ENCODE measurements around the gene MAP3K4. TPM values are rescaled to one million over a fixed set of nuclear protein-coding genes. Genes with fewer than 3 reads are reported as not detected.

Gene MAP3K4
- total and polyA plus RNA-seq, 2 of the 8 experiments (the other 6 are each of a cell fraction or from before 2014, with no cell fraction given): 16.6 to 51.6 TPM

GRCh38 chr6:160959726-160960435, 31.7 kb upstream of the MAP3K4 start:
- H2BK20ac ChIP-seq (ENCODE audit: low read length): no peak overlapping the region
- no peak overlapping the region for H3K14ac ChIP-seq (ENCODE audit: insufficient read length)
- H3K4me3 ChIP-seq (ENCODE audit: extremely low read depth in 1 of 4, insufficient read depth in 2 of 4, low read depth in 3 of 4, low read length in 4 of 4): no peak overlapping the region
- no peak overlapping the region for H3K4me2 ChIP-seq (ENCODE audit: insufficient read depth in 1 of 2, low read depth in 2 of 2, low read length in 2 of 2)
- H3K18ac ChIP-seq (ENCODE audit: extremely low read depth, low read length): no peak overlapping the region
- FAIRE-seq (no peak), DNase-seq (ENCODE audit: low read depth in 1 of 2, low spot score in 2 of 2) (no peak)
- no peaks in the 10 kb centered on the region for H3K9me3 ChIP-seq (ENCODE audit: insufficient read depth in 2 of 2, low read depth in 1 of 2, low read length in 1 of 2)
- H3K79me1 ChIP-seq (ENCODE audit: low read depth, low read length): no peaks in the 10 kb centered on the region
- H2BK5ac ChIP-seq (ENCODE audit: low read depth, low read length): no peak overlapping the region
- H2AK5ac ChIP-seq (ENCODE audit: low read depth, low read length): no peak overlapping the region
- H2AFZ ChIP-seq (ENCODE audit: low read length): peak overlapping the region; percentile 58; the same call in 1 of the 2 replicates
- no peak overlapping the region for H3K27ac ChIP-seq (ENCODE audit: low read depth, low read length)
- no peak overlapping the region for H2BK12ac ChIP-seq (ENCODE audit: low read depth, low read length)
- no peak overlapping the region for H2BK15ac ChIP-seq (ENCODE audit: low read length)
- POLR2A ChIA-PET (ENCODE audit: partially characterized antibody): no interaction called here
- no peak overlapping the region for H3K9ac ChIP-seq (replicated peaks in 1 of 4; ENCODE audit: extremely low read depth in 1 of 4, low read depth in 3 of 4, low read length in 3 of 4)
- no peak overlapping the region for H3K4ac ChIP-seq (replicated peaks; ENCODE audit: insufficient read length, low read depth, low read length)
- H4K20me1 ChIP-seq (replicated peaks in 1 of 2; ENCODE audit: control insufficient read depth in 1 of 2, insufficient read depth in 2 of 2, low read length in 2 of 2): no peaks in the 10 kb centered on the region
- 72% methylated on average over 7 of the region's 7 CpGs; no CpG with 5 or more reads in 1 of the 2 experiments for WGBS, 2 experiments (ENCODE audit: extremely low coverage in 1 of 2, insufficient coverage in 1 of 2, insufficient read length in 1 of 2, insufficient replicate concordance in 2 of 2, low coverage in 1 of 2, low lambda C conversion rate in 2 of 2, missing lambda C conversion rate in 1 of 2)
- no peak overlapping the region for H4K5ac ChIP-seq (ENCODE audit: insufficient read length, low read depth, low read length)
- TF ChIP-seq PHF8 (conservative IDR thresholded peaks at IDR 0.05; ENCODE audit: low read depth, low read length): no peak
- TF ChIP-seq RAD21 (IDR thresholded peaks at IDR 0.05 in 1 of 2, conservative IDR thresholded peaks at IDR 0.05 in 1 of 2; ENCODE audit: low read depth in 2 of 2, low read length in 2 of 2): no peak
- TF ChIP-seq CREB1 (IDR thresholded peaks at IDR 0.05): no peak
- TF ChIP-seq, protein P1, sequence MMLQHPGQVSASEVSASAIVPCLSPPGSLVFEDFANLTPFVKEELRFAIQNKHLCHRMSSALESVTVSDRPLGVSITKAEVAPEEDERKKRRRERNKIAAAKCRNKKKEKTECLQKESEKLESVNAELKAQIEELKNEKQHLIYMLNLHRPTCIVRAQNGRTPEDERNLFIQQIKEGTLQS (IDR thresholded peaks at IDR 0.05; ENCODE audit: insufficient read depth, low read depth, low read length): no peak
- TF ChIP-seq SIX5 (IDR thresholded peaks at IDR 0.05; ENCODE audit: low read depth, low read length): no peak
- TF ChIP-seq, protein P2, sequence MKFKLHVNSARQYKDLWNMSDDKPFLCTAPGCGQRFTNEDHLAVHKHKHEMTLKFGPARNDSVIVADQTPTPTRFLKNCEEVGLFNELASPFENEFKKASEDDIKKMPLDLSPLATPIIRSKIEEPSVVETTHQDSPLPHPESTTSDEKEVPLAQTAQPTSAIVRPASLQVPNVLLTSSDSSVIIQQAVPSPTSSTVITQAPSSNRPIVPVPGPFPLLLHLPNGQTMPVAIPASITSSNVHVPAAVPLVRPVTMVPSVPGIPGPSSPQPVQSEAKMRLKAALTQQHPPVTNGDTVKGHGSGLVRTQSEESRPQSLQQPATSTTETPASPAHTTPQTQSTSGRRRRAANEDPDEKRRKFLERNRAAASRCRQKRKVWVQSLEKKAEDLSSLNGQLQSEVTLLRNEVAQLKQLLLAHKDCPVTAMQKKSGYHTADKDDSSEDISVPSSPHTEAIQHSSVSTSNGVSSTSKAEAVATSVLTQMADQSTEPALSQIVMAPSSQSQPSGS (IDR thresholded peaks at IDR 0.05; ENCODE audit: low read length): no peak
- TF ChIP-seq NRF1 (IDR thresholded peaks at IDR 0.05; ENCODE audit: low read depth, low read length): no peak
- TF ChIP-seq BACH1 (IDR thresholded peaks at IDR 0.05; ENCODE audit: low read length): no peak
- no peak for TF ChIP-seq EZH2 (IDR thresholded peaks at IDR 0.05; ENCODE audit: low read depth, low read length, severe bottlenecking)
- TF ChIP-seq EGR1 (IDR thresholded peaks at IDR 0.05; ENCODE audit: borderline replicate concordance, low read depth, low read length): no peak
- no peaks in the 10 kb centered on the region for H3K79me2 ChIP-seq (ENCODE audit: control insufficient read depth in 1 of 2, insufficient read depth in 2 of 2, low read length in 2 of 2)
- no peak overlapping the region for H2BK120ac ChIP-seq (replicated peaks; ENCODE audit: low read depth, low read length)
- H4K91ac ChIP-seq (replicated peaks; ENCODE audit: insufficient read length, low read length): no peak overlapping the region
- no peak overlapping the region for H3K56ac ChIP-seq (replicated peaks; ENCODE audit: insufficient read length, low read depth, low read length)
- H3K36me3 ChIP-seq (ENCODE audit: control insufficient read depth in 2 of 4, insufficient read depth in 4 of 4, low read length in 3 of 4): no peaks in the 10 kb centered on the region
- no peak overlapping the region for H3K23ac ChIP-seq (ENCODE audit: insufficient read length)
- H3K27me3 ChIP-seq (replicated peaks in 1 of 4; ENCODE audit: control insufficient read depth in 3 of 4, extremely low read depth in 1 of 4, insufficient read depth in 3 of 4, low read length in 3 of 4): no peaks in the 10 kb centered on the region
- H3K4me1 ChIP-seq (replicated peaks in 1 of 4; ENCODE audit: control insufficient read depth in 3 of 4, insufficient read depth in 4 of 4, low read length in 3 of 4): peaks cover 0 to 3% (median 1%) of the 10 kb centered on the region in 4 experiments; a peak in 1 of 7 replicates
- CTCF ChIA-PET (ENCODE audit: partially characterized antibody): interaction anchor here (0.7 to 1.2 kb wide), 9 partner anchors 12 to 210 kb away, joined by 3 to 6 read pairs (median 3); no protein-coding TSS in a partner anchor
- H4K8ac ChIP-seq (ENCODE audit: extremely low read depth, insufficient read depth, low read length): no peak overlapping the region
- 0 out of 2 replicates have a peak, but pooled peaks cover 1% of the 10 kb centered on the region for H3K23me2 ChIP-seq (ENCODE audit: low read depth, low read length)
